NCI-H2029 treated with DMSO at 0.1 percent for 48 hours (cell line): Measurements from ENCODE around the gene GDI1.

ENCODE experiments used
- DNase-seq: peaks from one replicate; lab custom pipeline; 2025; lab: John Stamatoyannopoulos, UW

GDI1 gene

GRCh38 chrX:154462396-154462795, 25.4 kb downstream of the GDI1 start:
- no peak for DNase-seq

DNA sequence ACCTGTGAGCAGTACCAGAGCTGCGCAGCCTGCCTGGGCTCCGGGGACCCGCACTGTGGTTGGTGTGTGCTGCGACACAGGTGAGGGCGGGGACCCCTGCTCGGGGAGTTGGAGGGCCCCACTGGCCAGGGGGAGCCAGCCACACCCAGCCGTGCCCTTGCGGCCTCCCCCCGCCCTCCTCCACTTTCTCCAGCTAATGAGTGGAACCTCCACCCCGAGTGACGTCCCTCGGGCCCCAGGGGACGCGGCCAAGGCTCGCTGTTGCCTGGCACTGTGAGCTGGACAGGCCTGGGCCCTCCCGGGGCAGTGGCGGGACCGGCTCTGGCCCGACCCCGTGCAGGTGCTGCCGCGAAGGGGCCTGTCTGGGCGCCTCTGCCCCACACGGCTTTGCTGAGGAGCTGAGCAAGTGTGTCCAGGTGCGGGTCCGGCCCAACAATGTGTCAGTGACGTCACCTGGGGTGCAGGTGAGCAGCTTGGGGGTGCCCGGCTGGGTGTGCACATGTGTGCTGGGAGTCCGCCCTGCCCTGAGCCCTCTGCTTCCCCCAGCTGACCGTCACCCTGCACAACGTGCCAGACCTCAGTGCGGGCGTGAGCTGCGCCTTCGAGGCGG, 26.8 kb downstream of the GDI1 start:
- DNase-seq: no peak

DNA sequence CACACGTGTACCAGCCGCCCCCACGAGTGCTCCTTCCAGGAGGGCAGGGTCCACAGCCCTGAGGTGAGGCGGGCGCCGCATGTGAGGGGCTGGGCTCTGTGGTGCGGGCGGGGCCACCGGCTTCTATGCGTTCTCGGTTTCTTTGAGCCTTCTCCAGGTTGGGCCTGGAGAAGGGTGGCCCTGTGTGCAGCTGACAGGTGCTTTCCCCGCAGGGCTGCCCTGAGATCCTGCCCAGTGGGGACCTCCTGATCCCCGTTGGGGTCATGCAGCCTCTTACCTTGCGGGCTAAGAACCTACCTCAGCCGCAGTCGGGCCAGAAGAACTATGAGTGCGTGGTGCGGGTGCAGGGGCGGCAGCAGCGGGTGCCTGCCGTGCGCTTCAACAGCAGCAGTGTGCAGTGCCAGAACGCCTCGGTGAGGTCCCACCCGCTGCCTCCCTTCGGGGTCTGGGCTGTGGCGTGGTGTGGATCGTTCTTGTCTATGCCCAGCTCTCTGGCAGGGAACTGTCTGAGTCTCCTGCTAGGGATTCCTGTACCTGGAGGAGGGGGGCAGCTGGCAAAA, 27.9 kb downstream of the GDI1 start:
- no peak for DNase-seq

DNA sequence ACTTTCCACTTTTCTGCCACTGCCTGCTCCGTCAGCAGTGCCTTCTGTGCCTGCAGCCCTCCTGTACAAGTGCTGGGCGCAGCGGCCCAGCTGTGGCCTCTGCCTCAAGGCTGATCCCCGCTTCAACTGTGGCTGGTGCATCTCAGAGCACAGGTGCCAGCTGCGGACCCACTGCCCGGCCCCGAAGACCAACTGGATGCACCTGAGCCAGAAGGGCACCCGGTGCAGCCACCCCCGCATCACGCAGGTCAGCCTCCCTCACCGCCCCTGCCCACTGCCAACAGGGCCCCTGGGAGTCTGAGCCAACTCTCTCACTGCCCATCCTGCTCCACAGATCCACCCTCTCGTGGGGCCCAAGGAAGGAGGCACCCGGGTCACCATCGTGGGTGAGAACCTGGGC, 28.6 kb downstream of the GDI1 start:
- no peak for DNase-seq

DNA sequence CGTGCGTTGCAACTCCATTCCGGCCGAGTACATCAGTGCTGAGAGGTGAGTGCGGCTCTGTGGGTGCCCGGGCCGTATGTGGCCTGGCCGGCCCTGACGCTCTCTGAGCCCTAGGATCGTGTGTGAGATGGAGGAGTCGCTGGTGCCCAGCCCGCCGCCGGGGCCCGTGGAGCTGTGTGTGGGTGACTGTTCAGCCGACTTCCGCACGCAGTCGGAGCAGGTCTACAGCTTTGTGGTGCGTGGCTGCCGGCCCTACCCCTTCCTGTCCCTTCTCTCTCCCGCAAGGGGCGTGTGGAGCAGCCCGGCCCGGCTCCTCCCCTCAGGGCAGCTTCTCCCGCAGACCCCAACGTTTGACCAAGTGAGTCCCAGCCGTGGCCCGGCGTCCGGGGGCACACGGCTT, 29.1 kb downstream of the GDI1 start:
- no peak for DNase-seq

DNA sequence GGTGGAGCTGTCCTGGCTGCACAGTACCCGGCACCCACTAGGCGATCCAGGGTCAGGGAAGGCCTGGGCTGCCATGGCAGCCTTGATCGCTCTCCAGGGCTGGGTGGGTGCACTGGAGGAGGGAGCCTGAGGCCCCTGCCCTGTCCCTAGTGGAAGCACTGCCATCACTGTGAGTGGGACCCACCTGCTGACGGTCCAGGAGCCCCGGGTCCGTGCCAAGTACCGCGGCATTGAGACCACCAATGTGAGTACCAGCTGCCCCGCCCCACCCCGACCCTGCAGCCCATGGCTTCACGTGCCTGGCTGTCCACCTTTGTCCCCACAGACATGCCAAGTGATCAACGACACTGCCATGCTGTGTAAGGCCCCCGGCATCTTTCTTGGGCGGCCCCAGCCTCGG, 30.0 kb downstream of the GDI1 start:
- no peak for DNase-seq

DNA sequence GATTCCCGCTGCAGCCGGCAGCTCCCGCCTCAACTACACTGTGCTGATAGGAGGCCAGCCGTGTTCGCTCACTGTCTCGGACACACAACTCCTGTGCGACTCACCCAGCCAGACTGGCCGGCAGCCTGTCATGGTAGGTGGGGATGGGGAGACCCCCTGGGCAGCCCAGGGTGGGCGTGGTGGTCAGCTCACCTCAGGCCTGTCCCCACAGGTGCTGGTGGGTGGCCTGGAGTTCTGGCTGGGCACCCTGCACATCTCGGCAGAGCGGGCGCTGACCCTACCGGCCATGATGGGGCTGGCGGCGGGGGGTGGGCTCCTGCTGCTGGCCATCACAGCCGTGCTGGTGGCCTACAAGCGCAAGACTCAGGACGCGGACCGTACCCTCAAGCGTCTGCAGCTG, 30.6 kb downstream of the GDI1 start:
- DNase-seq: no peak

- no peak for DNase-seq
Measured at GRCh38 chrX:154468217-154468616, 31.3 kb downstream of the GDI1 start.

DNA sequence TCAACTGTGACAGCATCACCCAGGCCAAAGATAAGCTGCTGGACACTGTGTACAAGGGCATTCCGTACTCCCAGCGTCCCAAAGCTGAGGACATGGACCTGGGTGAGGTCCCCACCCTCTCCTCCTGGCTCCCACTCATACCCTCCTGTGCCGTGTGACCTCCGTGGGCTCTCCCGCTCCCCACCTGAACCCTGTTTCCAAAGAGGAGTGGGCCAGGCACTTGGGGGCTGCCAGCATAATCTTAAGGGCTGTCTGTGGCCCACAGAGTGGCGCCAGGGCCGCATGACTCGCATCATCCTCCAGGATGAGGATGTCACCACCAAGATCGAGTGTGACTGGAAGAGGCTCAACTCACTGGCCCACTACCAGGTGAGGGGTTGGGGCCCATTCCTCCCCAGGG, 32.2 kb downstream of the GDI1 start:
- no peak for DNase-seq

DNA sequence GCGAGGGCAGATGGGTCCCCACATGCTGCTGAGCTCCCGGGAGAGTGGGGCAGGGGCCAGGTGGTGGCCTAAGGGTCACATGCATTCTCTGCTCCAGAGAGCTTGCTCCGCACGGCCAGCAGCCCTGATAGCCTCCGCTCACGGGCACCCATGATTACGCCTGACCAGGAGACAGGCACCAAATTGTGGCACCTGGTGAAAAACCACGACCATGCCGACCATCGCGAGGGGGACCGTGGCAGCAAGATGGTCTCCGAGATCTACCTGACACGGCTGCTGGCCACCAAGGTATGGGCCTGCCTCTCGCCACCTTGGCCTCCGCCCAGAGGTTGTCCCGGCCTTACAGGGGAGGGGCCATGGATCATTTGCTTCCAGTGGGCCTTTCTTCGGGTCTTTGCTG, 32.9 kb downstream of the GDI1 start:
- DNase-seq: no peak

DNA sequence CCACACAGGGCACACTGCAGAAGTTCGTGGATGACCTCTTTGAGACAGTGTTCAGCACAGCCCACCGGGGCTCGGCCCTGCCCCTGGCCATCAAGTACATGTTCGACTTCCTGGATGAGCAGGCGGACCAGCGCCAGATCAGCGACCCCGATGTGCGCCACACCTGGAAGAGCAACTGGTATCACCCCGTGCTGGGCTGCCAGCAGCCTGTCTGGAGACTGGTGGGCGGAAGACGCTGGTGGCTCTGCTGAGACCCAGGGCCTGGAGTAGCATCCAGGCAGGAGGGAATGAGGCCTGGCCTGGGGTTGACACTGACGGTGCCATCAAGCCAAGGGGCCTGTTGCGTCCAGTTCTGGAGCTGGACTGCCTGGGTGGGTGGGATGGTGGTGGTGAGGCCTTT, 33.5 kb downstream of the GDI1 start:
- DNase-seq: no peak

GRCh38 chrX:154470914-154471568, 34.1 kb downstream of the GDI1 start:
- no peak for DNase-seq

GRCh38 chrX:154471839-154472684, 35.1 kb downstream of the GDI1 start:
- DNase-seq: no peak

DNA sequence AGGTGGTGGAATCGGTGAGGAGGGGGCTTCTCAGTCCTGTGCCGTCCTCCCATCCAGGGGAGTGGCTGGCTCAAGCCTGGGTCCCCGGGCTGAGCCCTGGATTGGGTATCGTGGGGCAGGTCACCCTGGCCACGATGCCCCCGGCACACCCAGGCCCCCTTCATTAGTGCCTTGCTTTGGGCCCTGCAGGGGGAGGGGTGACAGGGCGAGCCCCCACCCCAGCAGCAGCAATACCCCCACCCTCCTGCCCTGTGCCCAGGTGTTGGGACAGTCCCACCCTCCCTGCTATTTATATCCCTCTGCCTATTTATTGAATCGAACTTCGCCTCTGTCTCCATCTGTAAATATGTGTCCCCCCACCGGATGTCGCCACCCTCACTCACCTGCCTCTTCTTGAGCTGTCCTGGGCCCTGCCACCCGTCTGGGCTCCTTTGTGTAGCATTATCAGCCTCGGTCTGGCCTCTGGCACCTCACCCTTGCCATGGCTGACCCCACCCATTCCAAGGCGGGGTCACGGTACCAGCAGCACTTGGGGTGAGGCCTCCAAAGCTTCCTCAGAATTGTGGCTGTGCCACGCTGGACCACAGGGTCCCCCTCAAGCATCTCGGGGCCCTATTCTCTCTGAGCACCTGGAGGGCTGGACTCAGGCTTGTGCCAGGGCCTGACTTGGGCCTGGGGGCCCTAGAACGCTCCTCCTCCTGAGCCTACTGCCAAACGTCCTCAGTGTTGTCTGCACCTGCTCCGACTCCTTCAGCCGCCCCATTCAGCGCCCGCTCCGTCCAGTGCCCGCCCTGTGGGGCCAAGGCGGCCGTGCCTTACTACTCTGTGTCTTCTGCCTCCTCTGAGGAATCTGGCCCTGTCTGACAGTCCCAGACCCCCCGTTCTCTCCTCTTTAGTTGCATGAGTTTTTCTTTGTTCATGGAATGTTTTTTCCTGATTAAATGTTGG, 36.0 kb downstream of the GDI1 start:
- DNase-seq: no peak

DNA sequence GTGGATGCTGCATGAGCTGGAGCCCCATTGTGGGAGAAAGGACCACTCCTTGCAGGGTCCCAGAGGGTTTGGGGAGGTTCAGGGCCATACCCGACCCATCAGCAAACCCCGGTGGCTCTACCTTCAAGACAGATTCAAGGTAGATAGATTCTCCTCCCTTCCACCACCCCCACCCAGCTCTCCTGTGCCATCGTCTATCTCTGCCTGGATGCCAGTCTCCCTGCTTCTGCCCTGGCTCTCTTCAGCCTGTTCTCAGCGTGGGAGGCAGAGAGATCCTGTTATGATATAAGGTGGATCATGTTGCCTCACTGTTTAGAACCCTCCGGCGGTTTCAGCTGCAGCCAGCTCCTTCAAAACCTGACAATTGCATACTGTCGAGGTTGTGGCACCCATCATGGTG, 36.7 kb downstream of the GDI1 start:
- no peak for DNase-seq

DNA sequence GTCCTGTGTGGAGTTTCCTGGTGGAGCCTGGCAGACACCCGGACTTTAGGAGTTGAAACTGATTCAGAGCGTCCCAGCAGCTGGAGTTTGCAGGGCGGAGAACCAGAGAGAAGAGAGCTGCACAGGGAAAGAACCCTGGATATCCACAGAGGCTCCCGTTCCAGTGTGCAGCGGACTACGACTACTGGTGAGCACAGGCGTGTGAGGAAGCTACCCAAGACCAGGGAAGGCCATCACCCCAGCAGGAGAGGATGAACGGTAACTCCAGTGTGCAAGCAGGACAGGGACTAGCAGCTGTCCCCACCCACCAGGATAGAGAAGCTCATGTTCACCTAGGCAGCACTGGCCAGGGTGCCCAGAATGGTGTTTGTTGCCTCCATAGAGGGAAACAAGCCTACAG, 39.9 kb downstream of the GDI1 start:
- no peak for DNase-seq

DNA sequence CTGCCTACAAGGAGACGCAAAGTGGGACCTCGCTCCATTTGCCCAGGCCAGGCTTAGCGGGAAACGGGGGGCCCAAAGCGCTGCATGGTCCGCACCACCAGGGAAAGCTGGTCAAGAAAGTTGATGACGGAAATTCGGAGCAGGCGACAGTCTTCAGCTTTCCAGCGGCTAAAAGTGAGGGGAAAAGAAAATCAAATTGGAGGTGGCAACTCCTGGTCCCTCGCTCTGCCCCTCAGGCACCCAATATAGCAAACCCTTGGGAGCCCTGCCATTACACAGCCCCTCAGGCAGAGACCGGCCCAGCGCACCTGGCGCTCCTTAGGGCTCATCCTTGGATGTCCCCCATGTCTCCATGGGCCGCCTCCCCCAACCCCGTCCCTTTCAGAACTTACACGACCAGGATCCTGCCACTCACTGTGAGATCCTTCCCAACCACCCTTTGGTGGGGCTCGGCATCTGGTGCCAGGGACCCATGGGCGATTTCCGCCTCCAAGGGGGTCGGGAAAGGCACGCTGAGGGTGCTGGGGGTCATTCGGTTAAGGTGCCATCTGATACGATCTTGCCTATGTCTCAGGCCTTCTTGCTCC, 41.0 kb downstream of the GDI1 start:
- DNase-seq: no peak

- DNase-seq: peak; percentile 57
Measured at GRCh38 chrX:154478728-154479622, 42.0 kb downstream of the GDI1 start, which contains the start of gene LAGE3. LAGE3 (minus strand) TSS chrX:154479281; CDS start chrX:154478915, 366 bp downstream.

DNA sequence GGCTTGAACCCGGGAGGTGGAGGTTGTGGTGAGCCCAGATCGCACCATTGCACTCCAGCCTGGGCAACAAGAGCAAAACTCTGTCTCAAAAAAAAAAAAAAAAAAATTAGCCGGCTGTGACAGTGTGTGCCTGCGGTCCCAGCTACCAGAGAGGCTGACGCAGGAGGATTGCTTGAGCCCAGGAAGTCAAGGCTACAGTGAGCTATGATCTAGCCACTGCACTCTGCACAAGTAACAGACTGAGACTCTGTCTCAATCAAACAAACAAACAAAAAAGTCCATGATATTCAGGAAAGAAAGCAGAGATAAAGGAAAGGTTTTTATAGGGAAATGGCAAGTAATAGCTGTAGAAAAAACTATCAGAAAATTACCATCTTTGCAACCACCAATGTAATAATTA, 44.2 kb downstream of the GDI1 start:
- DNase-seq: no peak

- DNase-seq: no peak
Measured at GRCh38 chrX:154481911-154482601, 45.1 kb downstream of the GDI1 start.
